Ureter (tissue), 1 donor: ENCODE measurements around the gene IRS1. TPM values are rescaled to one million over a fixed set of nuclear protein-coding genes. Genes with fewer than 3 reads are reported as not detected.

ENCODE experiments used
- DNase-seq: peaks from one replicate; pipeline ENCODE4 v3.0.0-alpha.2; 2020; ENCODE audit warnings: low spot score
- total RNA-seq: library from RNA; stranded (reverse); gene quantifications from one replicate; pipeline ENCODE4 v1.2.4, GENCODE V29; 2023
- donor health status: DM: yes; HTN: yes; CAD: no.

Gene IRS1
- total RNA-seq, 1 donor from 2014 or later, result 40.0 TPM

- no peak for DNase-seq
Observed at GRCh38 chr2:226727251-226727650, 72.4 kb downstream of the IRS1 start.

- no peak for DNase-seq
Observed at GRCh38 chr2:226726546-226726945, 73.1 kb downstream of the IRS1 start.

GRCh38 chr2:226725126-226725860 lies 74.3 kb downstream of the IRS1 start:
- no peak for DNase-seq

GRCh38 chr2:226721541-226721940 lies 78.1 kb downstream of the IRS1 start:
- DNase-seq, result no peak

- DNase-seq, result no peak
Observed at GRCh38 chr2:226720948-226721347, 78.7 kb downstream of the IRS1 start.

- DNase-seq, result no peak
Observed at GRCh38 chr2:226717719-226718118, 81.9 kb downstream of the IRS1 start.

- no peak for DNase-seq
Observed at GRCh38 chr2:226716126-226716525, 83.5 kb downstream of the IRS1 start.

- no peak for DNase-seq
Observed at GRCh38 chr2:226715347-226715990, 84.2 kb downstream of the IRS1 start.

GRCh38 chr2:226712941-226713340 lies 86.7 kb downstream of the IRS1 start:
- no peak for DNase-seq

GRCh38 chr2:226711606-226712296 lies 87.9 kb downstream of the IRS1 start:
- no peak for DNase-seq

- no peak for DNase-seq
Observed at GRCh38 chr2:226707499-226707898, 92.1 kb downstream of the IRS1 start.

- DNase-seq, result no peak
Observed at GRCh38 chr2:226705965-226706364, 93.7 kb downstream of the IRS1 start.

GRCh38 chr2:226705133-226705886 lies 94.3 kb downstream of the IRS1 start:
- no peak for DNase-seq

GRCh38 chr2:226703514-226703913 lies 96.1 kb downstream of the IRS1 start:
- no peak for DNase-seq

- no peak for DNase-seq
Observed at GRCh38 chr2:226702376-226702775, 97.2 kb downstream of the IRS1 start.

GRCh38 chr2:226701052-226701451 lies 98.6 kb downstream of the IRS1 start:
- no peak for DNase-seq

- DNase-seq, result peak; percentile 47
Observed at GRCh38 chr2:226699321-226699720, 100.3 kb downstream of the IRS1 start.

GRCh38 chr2:226698671-226699070 lies 100.9 kb downstream of the IRS1 start:
- DNase-seq, result no peak

- no peak for DNase-seq
Observed at GRCh38 chr2:226694586-226695284, 104.9 kb downstream of the IRS1 start.

GRCh38 chr2:226694149-226694548 lies 105.5 kb downstream of the IRS1 start:
- DNase-seq, result no peak

GRCh38 chr2:226693521-226693920 lies 106.1 kb downstream of the IRS1 start:
- DNase-seq, result no peak
